ENCODE data around the gene PPP1R2B.

DNA sequence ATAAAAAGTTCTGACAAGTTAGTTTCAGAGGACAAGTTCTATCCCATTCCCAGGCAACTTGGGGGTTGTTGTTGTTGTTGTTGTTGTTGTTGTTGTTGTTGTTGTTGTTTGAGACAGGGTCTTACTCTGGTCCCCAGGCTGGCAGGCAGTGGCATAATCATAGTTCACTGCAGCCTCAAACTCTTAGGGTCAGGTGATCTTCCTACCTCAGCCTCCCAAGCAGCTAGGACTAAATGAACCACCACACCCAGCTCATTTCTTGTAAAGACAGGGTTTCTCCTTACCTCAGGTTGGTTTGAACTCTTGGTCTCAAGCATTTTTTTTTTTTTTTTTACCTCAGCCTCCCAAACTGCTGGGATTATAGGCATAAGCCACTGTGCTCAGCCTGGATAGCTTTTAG is 15.3 kb downstream of the PPP1R2B start:
- TF ChIP-seq, protein P1, sequence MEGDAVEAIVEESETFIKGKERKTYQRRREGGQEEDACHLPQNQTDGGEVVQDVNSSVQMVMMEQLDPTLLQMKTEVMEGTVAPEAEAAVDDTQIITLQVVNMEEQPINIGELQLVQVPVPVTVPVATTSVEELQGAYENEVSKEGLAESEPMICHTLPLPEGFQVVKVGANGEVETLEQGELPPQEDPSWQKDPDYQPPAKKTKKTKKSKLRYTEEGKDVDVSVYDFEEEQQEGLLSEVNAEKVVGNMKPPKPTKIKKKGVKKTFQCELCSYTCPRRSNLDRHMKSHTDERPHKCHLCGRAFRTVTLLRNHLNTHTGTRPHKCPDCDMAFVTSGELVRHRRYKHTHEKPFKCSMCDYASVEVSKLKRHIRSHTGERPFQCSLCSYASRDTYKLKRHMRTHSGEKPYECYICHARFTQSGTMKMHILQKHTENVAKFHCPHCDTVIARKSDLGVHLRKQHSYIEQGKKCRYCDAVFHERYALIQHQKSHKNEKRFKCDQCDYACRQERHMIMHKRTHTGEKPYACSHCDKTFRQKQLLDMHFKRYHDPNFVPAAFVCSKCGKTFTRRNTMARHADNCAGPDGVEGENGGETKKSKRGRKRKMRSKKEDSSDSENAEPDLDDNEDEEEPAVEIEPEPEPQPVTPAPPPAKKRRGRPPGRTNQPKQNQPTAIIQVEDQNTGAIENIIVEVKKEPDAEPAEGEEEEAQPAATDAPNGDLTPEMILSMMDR (conservative IDR thresholded peaks at IDR 0.05; ENCODE audit: low read depth, low read length): no peak
- TF ChIP-seq CEBPB (IDR thresholded peaks at IDR 0.05; ENCODE audit: low read depth, low read length) (no peak), POLR2A (IDR thresholded peaks at IDR 0.05; ENCODE audit: low read depth, low read length) (no peak), RAD21 (IDR thresholded peaks at IDR 0.05; ENCODE audit: low read length) (no peak), CHD1 (IDR thresholded peaks at IDR 0.05; ENCODE audit: low read depth, low read length) (no peak), USF2 (IDR thresholded peaks at IDR 0.05; ENCODE audit: low read depth, low read length) (no peak), RFX5 (IDR thresholded peaks at IDR 0.05; ENCODE audit: low read depth, low read length) (no peak), FOS (IDR thresholded peaks at IDR 0.05; ENCODE audit: low read depth, low read length) (no peak), SMC3 (IDR thresholded peaks at IDR 0.05; ENCODE audit: low read depth, low read length) (no peak), MXI1 (IDR thresholded peaks at IDR 0.05; ENCODE audit: borderline replicate concordance, low read depth, low read length) (no peak), BHLHE40 (IDR thresholded peaks at IDR 0.05; ENCODE audit: low read depth, low read length) (no peak), RCOR1 (IDR thresholded peaks at IDR 0.05; ENCODE audit: insufficient replicate concordance, low read length) (no peak)
- TF ChIP-seq, protein P2, sequence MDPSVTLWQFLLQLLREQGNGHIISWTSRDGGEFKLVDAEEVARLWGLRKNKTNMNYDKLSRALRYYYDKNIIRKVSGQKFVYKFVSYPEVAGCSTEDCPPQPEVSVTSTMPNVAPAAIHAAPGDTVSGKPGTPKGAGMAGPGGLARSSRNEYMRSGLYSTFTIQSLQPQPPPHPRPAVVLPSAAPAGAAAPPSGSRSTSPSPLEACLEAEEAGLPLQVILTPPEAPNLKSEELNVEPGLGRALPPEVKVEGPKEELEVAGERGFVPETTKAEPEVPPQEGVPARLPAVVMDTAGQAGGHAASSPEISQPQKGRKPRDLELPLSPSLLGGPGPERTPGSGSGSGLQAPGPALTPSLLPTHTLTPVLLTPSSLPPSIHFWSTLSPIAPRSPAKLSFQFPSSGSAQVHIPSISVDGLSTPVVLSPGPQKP (IDR thresholded peaks at IDR 0.05; ENCODE audit: borderline replicate concordance, low read depth, low read length): no peak

Data from IMR-90 (cell line).